Gastrocnemius medialis (tissue), 4 donors: ENCODE measurements around the gene SERINC1.

ENCODE experiments used
- POLR2A ChIP-seq, 2 donors: fragments of 450-650 bp; IDR thresholded peaks; one replicate each; pipeline ENCODE4 v1.6.1; 2017; ENCODE audit warnings: antibody characterized with exemption in 2 of 2, mild to moderate bottlenecking in 2 of 2, moderate library complexity in 2 of 2
- TF ChIP-seq, protein P1 (sequence below), 5 experiments: fragments of 450-650 bp in 3 of 5; fragments of 200-600 bp in 2 of 5; sonication (generic) in 2 of 5; IDR thresholded peaks in 4 of 5; conservative IDR thresholded peaks in 1 of 5; 1 replicate in 4 of 5; 2 replicates in 1 of 5; pipeline ENCODE4 v1.5.1; 2016 to 2019; ENCODE audit warnings: antibody characterized with exemption in 5 of 5, mild to moderate bottlenecking in 3 of 5, moderate library complexity in 3 of 5

DNA sequence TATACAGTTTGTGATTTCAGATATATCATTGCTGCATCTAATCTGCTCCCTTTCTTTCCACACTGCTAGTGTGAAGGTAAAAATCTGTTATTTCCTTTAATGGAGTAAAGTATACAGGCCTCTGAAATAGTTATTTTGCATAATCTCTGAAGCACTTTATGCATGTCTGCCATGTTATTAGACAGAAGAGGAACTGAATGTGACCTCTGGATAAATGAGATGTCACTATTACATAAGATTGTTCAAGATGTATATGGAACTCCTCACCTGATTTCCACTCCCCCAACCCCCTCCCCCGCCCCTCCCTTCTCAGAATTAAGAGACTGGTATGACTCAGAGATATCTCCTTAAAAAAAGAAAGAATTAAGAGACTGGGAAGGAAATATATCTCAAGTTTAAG lies 26.3 kb downstream of the SERINC1 start:
- TF ChIP-seq POLR2A (IDR thresholded peaks at IDR 0.05) = no peak
- TF ChIP-seq, protein P1, sequence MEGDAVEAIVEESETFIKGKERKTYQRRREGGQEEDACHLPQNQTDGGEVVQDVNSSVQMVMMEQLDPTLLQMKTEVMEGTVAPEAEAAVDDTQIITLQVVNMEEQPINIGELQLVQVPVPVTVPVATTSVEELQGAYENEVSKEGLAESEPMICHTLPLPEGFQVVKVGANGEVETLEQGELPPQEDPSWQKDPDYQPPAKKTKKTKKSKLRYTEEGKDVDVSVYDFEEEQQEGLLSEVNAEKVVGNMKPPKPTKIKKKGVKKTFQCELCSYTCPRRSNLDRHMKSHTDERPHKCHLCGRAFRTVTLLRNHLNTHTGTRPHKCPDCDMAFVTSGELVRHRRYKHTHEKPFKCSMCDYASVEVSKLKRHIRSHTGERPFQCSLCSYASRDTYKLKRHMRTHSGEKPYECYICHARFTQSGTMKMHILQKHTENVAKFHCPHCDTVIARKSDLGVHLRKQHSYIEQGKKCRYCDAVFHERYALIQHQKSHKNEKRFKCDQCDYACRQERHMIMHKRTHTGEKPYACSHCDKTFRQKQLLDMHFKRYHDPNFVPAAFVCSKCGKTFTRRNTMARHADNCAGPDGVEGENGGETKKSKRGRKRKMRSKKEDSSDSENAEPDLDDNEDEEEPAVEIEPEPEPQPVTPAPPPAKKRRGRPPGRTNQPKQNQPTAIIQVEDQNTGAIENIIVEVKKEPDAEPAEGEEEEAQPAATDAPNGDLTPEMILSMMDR (IDR thresholded peaks at IDR 0.05 in 4 of 5, conservative IDR thresholded peaks at IDR 0.05 in 1 of 5) = no peak
